IPS-NIHi11 (cell line): ENCODE measurements around the gene ZFPM1.

Experiments used
- DNase-seq: peaks from one replicate; pipeline ENCODE4 v3.0.0; 2012; ENCODE audit warnings: mixed read lengths, low spot score

ZFPM1 gene

GRCh38 chr16:88417684-88418476 lies 35.2 kb upstream of the ZFPM1 start:
- no peak for DNase-seq

DNA sequence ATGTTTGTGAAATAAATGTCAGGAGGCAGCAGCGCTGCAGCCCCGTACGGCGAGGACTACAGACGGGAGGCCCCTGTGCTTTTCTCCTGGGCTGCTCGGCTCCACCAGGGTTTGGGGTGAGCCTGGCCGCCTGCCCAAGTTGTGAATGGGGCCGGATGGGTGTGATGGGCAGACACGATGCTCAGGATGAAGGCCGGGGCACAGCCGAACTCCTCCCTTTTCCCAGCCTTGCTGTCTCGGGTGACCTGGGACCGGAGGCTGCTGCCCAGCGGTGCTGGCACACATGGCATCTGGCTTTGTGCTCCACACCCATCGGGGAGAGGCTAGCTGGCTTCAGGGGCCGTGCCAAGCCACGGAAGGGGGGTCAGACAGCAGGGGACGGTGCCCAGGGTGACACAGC lies 34.2 kb upstream of the ZFPM1 start:
- no peak for DNase-seq

DNA sequence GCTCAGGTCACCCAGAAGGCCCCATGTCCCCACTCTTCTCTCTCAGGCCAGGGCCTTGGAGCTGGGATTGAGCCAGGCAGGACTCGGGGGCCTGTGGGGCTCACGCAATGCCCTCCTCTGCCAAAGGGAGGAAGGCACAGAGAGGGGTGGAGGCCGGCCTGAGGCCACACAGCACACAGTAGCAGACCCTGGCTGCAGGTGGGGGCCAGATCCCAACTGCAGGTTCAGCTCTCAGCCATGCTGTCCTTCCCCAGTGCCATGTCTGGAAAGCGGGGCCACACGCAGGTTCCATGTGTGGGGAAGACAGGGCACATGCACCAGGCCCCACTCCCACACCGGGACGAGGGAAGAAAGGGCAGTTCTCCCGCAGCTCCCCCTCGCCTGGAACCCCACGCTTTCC lies 33.3 kb upstream of the ZFPM1 start:
- DNase-seq: no peak

DNA sequence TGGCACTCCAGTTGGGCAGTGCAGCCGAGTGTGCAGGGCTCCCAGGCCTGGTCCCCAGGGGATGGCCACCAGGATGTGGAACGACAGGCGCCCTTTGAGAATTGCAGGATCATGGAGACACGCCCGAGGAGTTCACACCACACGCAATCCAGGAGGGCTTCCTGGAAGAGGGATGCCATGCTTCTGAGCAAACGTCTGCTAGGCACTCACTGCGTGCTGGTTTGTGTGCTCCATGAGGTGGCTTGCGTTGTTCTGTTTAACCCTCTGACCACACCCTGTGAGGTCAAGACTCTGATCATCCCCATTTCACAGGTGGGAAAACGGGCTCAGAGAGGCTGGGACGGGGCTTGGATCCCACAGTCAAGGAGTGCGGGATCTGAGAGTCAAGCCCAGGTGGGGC lies 32.6 kb upstream of the ZFPM1 start:
- DNase-seq: no peak

- DNase-seq: no peak
Measured at GRCh38 chr16:88421301-88421700, 31.8 kb upstream of the ZFPM1 start.

GRCh38 chr16:88421871-88422433 lies 31.1 kb upstream of the ZFPM1 start:
- DNase-seq: no peak

DNA sequence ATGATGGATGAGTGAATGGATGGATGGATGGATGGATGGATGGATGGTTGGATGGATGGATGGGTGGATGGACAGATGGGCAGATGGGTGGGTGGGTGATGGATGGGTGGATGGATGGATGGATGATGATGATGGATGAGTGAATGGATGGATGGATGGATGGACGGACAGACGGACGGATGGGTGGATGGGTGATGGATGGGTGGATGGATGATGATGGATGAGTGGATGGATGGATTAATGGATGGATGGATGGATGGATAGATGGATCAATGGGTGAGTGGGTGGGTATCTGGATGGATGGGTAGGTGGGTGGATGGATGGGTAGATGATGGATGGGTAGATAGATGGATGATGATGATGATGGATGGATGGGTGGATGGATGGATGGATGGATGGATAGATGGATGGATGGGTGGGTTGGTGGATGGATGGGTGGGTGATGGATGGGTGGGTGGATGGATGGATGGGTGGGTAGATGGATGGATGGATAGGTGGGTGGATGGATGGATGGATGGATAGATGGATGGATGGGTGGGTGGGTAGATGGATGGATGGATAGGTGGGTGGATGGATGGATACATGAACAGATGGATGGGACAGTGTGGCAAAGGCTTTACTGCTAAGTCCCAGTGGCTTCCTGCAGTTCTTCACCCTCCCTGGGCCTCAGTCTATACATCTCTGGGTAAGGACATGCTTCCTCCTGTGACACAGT lies 30.2 kb upstream of the ZFPM1 start:
- no peak for DNase-seq

- DNase-seq: no peak
Measured at GRCh38 chr16:88423448-88423850, 29.6 kb upstream of the ZFPM1 start.

- no peak for DNase-seq
Measured at GRCh38 chr16:88424587-88425235, 28.4 kb upstream of the ZFPM1 start.

DNA sequence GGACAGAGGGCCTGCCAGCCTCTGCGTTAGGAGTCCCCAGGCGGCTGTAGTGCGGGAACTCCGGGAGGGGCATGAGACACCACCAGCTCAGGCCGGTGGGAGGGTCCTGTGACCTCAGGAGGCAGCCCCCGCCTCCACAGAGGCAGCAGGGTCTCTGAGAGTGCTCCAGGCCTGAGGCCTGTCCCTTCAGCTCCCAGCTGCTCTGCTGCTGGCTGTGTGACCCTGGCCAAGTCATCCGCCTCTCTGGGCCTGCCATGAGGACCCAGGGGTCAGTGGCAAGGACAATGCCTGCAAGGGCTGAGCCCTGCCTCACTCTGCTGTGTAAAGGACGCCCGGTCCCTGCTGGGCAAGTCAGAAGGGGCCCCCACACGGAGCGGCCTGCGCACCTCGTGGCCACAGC lies 27.1 kb upstream of the ZFPM1 start:
- DNase-seq: no peak

DNA sequence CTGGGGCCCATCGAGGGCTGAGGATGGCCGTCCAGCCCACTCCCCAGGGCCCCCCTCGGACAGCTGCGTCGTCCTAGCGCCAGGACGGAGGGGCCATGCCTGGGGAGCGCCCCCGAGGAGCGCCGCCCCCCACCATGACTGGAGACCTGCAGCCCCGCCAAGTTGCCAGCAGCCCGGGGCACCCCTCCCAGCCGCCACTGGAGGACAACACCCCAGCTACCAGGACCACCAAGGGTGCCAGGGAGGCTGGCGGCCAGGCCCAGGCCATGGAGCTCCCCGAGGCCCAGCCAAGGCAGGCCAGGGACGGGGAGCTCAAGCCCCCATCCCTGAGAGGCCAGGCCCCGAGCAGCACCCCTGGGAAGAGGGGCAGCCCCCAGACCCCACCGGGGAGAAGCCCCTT lies 25.7 kb upstream of the ZFPM1 start:
- DNase-seq: no peak

GRCh38 chr16:88428156-88428555 lies 24.9 kb upstream of the ZFPM1 start:
- no peak for DNase-seq

DNA sequence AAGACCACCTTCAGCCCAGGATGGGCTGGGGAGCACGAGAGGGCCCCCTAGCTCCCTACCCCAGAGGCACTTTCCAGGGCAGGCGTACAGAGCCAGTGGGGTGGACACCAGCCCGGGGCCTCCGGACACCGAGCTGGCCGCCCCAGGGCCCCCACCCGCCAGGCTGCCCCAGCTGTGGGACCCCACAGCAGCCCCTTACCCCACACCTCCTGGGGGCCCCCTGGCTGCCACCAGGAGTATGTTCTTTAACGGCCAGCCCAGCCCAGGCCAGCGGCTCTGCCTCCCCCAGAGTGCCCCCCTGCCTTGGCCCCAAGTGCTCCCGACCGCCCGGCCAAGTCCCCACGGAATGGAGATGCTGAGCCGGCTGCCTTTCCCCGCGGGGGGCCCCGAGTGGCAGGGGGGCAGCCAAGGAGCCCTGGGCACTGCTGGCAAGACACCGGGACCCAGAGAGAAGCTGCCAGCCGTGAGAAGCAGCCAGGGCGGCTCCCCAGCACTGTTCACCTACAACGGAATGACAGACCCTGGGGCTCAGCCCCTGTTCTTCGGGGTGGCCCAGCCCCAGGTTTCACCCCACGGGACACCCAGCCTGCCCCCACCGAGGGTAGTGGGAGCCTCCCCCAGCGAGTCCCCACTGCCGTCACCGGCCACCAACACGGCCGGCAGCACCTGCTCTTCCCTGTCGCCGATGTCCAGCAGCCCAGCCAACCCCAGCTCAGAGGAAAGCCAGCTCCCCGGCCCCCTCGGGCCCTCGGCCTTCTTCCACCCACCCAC lies 24.3 kb upstream of the ZFPM1 start:
- no peak for DNase-seq

GRCh38 chr16:88429387-88430184 lies 23.5 kb upstream of the ZFPM1 start:
- no peak for DNase-seq

DNA sequence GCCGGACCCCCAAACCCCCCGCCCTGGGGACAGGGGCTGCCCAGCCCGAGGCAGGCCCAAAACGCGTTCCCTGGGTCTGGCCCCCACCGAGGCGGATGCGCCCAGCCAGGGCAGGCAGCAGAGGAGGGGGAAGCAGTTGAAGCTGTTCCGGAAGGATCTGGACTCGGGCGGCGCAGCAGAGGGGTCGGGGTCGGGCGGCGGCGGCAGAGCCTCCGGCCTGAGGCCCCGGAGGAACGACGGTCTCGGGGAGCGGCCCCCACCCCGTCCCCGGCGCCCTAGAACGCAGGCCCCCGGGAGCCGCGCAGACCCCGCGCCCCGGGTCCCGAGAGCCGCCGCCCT lies 22.9 kb upstream of the ZFPM1 start:
- DNase-seq: peak; percentile 69

GRCh38 chr16:88430524-88431446 lies 22.3 kb upstream of the ZFPM1 start:
- DNase-seq: peak; percentile 80

DNA sequence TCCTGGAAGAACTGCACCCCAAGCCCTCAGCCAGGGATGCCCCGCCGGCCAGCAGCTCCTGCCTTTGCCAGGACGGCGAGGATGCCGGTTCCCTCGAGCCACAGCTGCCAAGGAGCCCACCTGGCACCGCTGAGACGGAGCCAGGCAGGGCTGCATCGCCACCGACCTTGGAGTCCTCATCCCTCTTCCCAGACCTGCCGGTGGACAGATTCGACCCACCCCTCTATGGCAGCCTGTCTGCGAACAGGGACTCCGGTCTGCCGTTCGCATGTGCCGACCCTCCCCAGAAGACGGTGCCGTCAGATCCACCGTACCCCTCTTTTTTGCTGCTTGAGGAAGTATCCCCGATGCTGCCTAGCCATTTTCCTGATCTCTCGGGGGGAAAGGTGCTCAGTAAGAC lies 21.4 kb upstream of the ZFPM1 start:
- DNase-seq: no peak

DNA sequence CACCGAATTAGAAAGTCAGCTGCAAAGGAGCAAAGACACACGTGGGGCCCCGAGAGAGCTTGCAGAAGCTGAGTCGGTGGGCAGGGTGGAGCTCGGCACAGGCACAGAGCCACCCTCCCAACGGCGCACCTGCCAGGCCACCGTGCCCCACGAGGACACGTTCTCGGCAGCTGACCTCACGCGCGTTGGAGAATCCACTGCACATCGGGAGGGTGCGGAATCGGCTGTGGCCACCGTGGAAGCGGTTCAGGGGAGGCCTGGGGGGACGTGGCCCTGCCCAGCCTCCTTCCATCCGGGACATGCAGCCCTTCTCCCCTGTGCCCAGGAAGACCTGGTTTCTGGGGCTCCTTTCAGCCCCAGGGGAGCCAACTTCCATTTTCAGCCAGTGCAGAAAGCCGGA lies 20.9 kb upstream of the ZFPM1 start:
- no peak for DNase-seq

DNA sequence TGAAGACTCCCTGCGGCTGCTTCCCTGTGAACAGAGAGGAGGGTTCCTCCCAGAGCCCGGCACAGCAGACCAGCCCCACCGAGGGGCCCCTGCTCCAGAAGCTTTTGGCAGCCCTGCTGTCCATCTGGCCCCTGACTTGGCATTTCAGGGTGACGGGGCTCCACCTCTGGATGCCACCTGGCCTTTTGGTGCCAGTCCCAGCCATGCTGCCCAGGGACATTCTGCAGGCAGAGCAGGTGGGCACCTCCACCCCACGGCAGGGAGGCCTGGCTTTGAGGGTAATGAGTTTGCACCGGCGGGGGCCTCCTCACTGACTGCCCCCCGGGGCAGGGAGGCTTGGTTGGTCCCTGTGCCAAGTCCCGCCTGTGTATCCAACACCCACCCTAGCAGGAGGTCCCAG lies 20.3 kb upstream of the ZFPM1 start:
- no peak for DNase-seq

- no peak for DNase-seq
Measured at GRCh38 chr16:88433632-88434352, 19.3 kb upstream of the ZFPM1 start.
